Heart left ventricle (tissue), 16 donors: ENCODE measurements around the gene ABL1. TPM values are rescaled to one million over a fixed set of nuclear protein-coding genes. Genes with fewer than 3 reads are reported as not detected.

Source experiments
- ATAC-seq, 4 donors: fragments of 200-7000 bp; cut with Tn5 transposase; one replicate each; pipeline ENCODE4 v1.9.1; 2020 to 2022; ENCODE audit warnings: moderate library complexity in 4 of 4, mild to moderate bottlenecking in 3 of 4, moderate number of reproducible peaks in 1 of 4
- DNase-seq, 5 donors: peaks; one replicate each; pipeline ENCODE4 v3.0.0-alpha.2; 2020
- H3K27ac ChIP-seq, 12 donors: fragments of 200-600 bp; sonication (generic) in 4 of 12; one replicate each; pipeline versions ENCODE4 v1.5.0 to v1.8.0; 2016 to 2022; ENCODE audit warnings: mild to moderate bottlenecking in 2 of 12
- H3K27me3 ChIP-seq, 9 donors: fragments of 200-600 bp; sonication (generic) in 2 of 9; one replicate each; pipeline versions ENCODE4 v1.5.1 to v1.8.0; 2016 to 2022; ENCODE audit warnings: mild to moderate bottlenecking in 3 of 9
- H3K36me3 ChIP-seq, 9 donors: fragments of 200-600 bp; sonication (generic) in 2 of 9; one replicate each; pipeline versions ENCODE4 v1.5.0 to v1.8.0; 2018 to 2022; ENCODE audit warnings: mild to moderate bottlenecking in 2 of 9
- H3K4me1 ChIP-seq, 12 donors: fragments of 200-600 bp; sonication (generic) in 4 of 12; one replicate each; pipeline versions ENCODE4 v1.5.0 to v1.8.0; 2016 to 2022; ENCODE audit warnings: mild to moderate bottlenecking in 3 of 12
- H3K4me3 ChIP-seq, 12 donors: fragments of 200-600 bp; sonication (generic) in 4 of 12; one replicate each; pipeline versions ENCODE4 v1.5.0 to v1.8.0; 2017 to 2022; ENCODE audit warnings: mild to moderate bottlenecking in 9 of 12, moderate library complexity in 4 of 12
- H3K9me3 ChIP-seq, 12 donors: fragments of 200-600 bp; sonication (generic) in 4 of 12; one replicate each; pipeline versions ENCODE4 v1.5.0 to v1.8.0; 2016 to 2022; ENCODE audit warnings: mild to moderate bottlenecking in 1 of 12
- CTCF ChIP-seq, 12 donors: fragments of 200-600 bp; sonication (generic) in 4 of 12; IDR thresholded peaks; one replicate each; pipeline versions ENCODE4 v1.5.0 to v1.8.0; 2018 to 2022; ENCODE audit warnings: antibody characterized with exemption in 12 of 12, mild to moderate bottlenecking in 5 of 12
- POLR2A ChIP-seq, 2 donors: fragments of 450-650 bp; IDR thresholded peaks; one replicate each; pipeline ENCODE4 v1.6.1; 2017; ENCODE audit warnings: antibody characterized with exemption in 2 of 2, mild to moderate bottlenecking in 2 of 2, moderate library complexity in 2 of 2
- WGBS, 4 donors: extraction: QIAGEN DNeasy Blood & Tissue Kit in 2 of 4; methylation state at CpG; one replicate each; pipeline versions ENCODE4 v1.1.5 to v1.1.7; 2013 to 2018; 5-methylcytosine and 5-hydroxymethylcytosine counted together
- intact Hi-C, 10 donors: fragments of 100-400 bp; cut with DNase I; formaldehyde crosslinking; loops; one replicate each; pipeline versions ENCODE4 v1.11.1 to v1.14.2; 2022
- polyA plus RNA-seq, 2 donors: library from polyadenylated mRNA; stranded (reverse); fragments of 200-250 nt; gene quantifications; one replicate each; pipeline ENCODE4 v1.2.3, GENCODE V29; 2013
- total RNA-seq, 9 donors: library from RNA; depleted of rRNA in 2 of 9; stranded (reverse); fragments of >200 nt in 2 of 9; fragmentation: NEBNext Ultra II Directional in 3 of 9; extraction: Animal tissue kit (Norgen Biotek cat#: 25700) in 3 of 9; gene quantifications; one replicate each; pipeline versions ENCODE4 v1.1.0 to v1.2.4, GENCODE V29; 2016 to 2023
- donor health status: ischemic (EF 13 %, LVEDD 7.1; RV severe dilation, severe dysfunction).
- donor health status: healthy with polysubstance abuse.
- donor health status: DM: no; HTN: yes; CAD: no.
- donor health status: DM: no; HTN: no; CAD: no.
- donor health status: ischemic (EF 25% LVEDD 6.9; RV normal size, moderate dysfunction).
- donor health status: ischemic (EF 25% LVEDD 5.7; RV mildly dilated, moderate dysfunction).
- donor health status: healthy.
- donor health status: DM: yes; HTN: yes; CAD: no.
- donor health status: ischemic (EF 35%, LVEDD 5.7; RV mildly dilated, moderate dysfunction).
- donor health status: nonischemic (EF 11% LVEDD 7.7; RV severe dilation, severe dysfunction).
- donor health status: DM: yes; HTN: yes; CAD: no.
- donor health status: PGD.
- donor health status: ischemic (EF 29% LVEDD 5.4; RV normal size, mild dysfunction).
- donor health status: nonischemic (EF 23%, LVEDD 6.1; RV moderate dilation, normal function).

The ABL1 gene
- total and polyA plus RNA-seq, 11 donors: 13.2 to 49.8 (median 33.8) TPM

- intact Hi-C loops: no loop called here
- whole genome bisulfite sequencing, 4 donors: 92 to 95% (median 94%) methylated on average over 15 to 16 of the region's 16 CpGs
Observed at GRCh38 chr9:130880599-130881220, 45.7 kb downstream of the ABL1 start.

DNA sequence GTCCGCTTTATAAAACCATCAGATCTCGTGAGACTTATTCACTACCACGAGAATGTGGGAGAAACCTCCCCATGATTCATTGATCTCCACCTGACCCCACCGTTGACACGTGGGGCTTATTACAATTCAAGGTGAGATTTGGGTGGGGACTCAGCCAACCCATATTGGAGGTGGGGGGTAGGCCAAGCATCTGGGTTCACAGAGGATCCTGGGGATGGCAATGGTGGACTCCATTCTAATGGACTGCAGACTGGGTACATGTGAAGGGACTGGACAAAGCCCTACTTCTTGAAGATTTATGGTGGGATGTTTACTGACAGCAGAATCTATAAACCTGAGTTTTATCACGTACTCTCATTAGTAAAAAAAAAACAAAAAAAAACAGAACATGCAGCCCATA lies 46.5 kb downstream of the ABL1 start:
- 90 to 95% (median 94%) methylated on average over 6 of the region's 6 CpGs for WGBS, 4 donors
- no peak overlapping the region for H3K27ac ChIP-seq
- intact Hi-C loops: no loop called here
- DNase-seq (no peak), ATAC-seq (no peak)
- no peak for TF ChIP-seq POLR2A (IDR thresholded peaks at IDR 0.05)
- no peak for TF ChIP-seq CTCF (IDR thresholded peaks at IDR 0.05)
- no peaks in the 10 kb centered on the region for H3K27me3 ChIP-seq
- H3K9me3 ChIP-seq: no peaks in the 10 kb centered on the region
- H3K36me3 ChIP-seq: peaks cover 2 to 100% (median 97%) of the 10 kb centered on the region in 9 donors
- no peak overlapping the region for H3K4me3 ChIP-seq
- no peaks in the 10 kb centered on the region for H3K4me1 ChIP-seq

More at GRCh38 chr9:130880599-130881220, 45.7 kb downstream of the ABL1 start:
- H3K36me3 ChIP-seq: peaks cover 2 to 100% (median 97%) of the 10 kb centered on the region in 9 donors
- peak in 2 of 5 donors; percentile 12 to 26 for DNase-seq
- no peak overlapping the region for H3K4me3 ChIP-seq
- no peaks in the 10 kb centered on the region for H3K27me3 ChIP-seq
- TF ChIP-seq POLR2A (IDR thresholded peaks at IDR 0.05) (no peak), CTCF (IDR thresholded peaks at IDR 0.05) (no peak)
- H3K9me3 ChIP-seq: no peaks in the 10 kb centered on the region
- H3K4me1 ChIP-seq: no peaks in the 10 kb centered on the region
- no peak for ATAC-seq
- no peak overlapping the region for H3K27ac ChIP-seq

- H3K27me3 ChIP-seq: no peaks in the 10 kb centered on the region
- no peaks in the 10 kb centered on the region for H3K9me3 ChIP-seq
- H3K36me3 ChIP-seq: peaks cover 2 to 100% (median 98%) of the 10 kb centered on the region in 9 donors
- 91 to 92% (median 92%) methylated on average over 13 to 15 of the region's 15 CpGs for WGBS, 4 donors
- no peak overlapping the region for H3K4me3 ChIP-seq
- no peak overlapping the region for H3K27ac ChIP-seq
- peak in 1 of 5 donors; percentile 27 for DNase-seq
- no peaks in the 10 kb centered on the region for H3K4me1 ChIP-seq
- no peak for TF ChIP-seq POLR2A (IDR thresholded peaks at IDR 0.05)
- no peak for TF ChIP-seq CTCF (IDR thresholded peaks at IDR 0.05)
- intact Hi-C loops: no loop called here
- no peak for ATAC-seq
Observed at GRCh38 chr9:130882696-130883225, 47.7 kb downstream of the ABL1 start.

GRCh38 chr9:130883479-130883878 lies 48.4 kb downstream of the ABL1 start:
- Histone ChIP-seq H3K4me3 (no peak overlapping the region), H3K4me1 (no peaks in the 10 kb centered on the region), H3K36me3 (peaks cover 2 to 100% (median 99%) of the 10 kb centered on the region in 9 donors), H3K27ac (no peak overlapping the region), H3K9me3 (no peaks in the 10 kb centered on the region), H3K27me3 (no peaks in the 10 kb centered on the region)
- no peak for TF ChIP-seq CTCF (IDR thresholded peaks at IDR 0.05)
- TF ChIP-seq POLR2A (IDR thresholded peaks at IDR 0.05): no peak
- intact Hi-C loops: no loop called here
- WGBS, 4 donors: 85 to 91% (median 88%) methylated on average over 5 of the region's 5 CpGs
- ATAC-seq (no peak), DNase-seq (no peak)
